ENCODE measurements around the gene KRTCAP3. TPM values are rescaled to one million over a fixed set of nuclear protein-coding genes. Genes with fewer than 3 reads are reported as not detected.

KRTCAP3 gene
- polyA plus RNA-seq, 1 donor (not counting 4 experiments of a cell fraction or from before 2014, with no cell fraction given) = 14.7 TPM

- H3K27ac ChIP-seq (ENCODE audit: control insufficient read depth, insufficient read depth, low read length) = peak overlapping the region; percentile 68
- no peak for DNase-seq (ENCODE audit: low read depth, low spot score)
These were observed 3.4 kb downstream of the KRTCAP3 start for GRCh38 chr2:27445615-27446014.

GRCh38 chr2:27446057-27446456 is 3.9 kb downstream of the KRTCAP3 start:
- peaks cover 6 to 35% of the 10 kb centered on the region in 2 experiments for H3K36me3 ChIP-seq (ENCODE audit: control insufficient read depth in 2 of 2, extremely low read depth in 1 of 2, insufficient read depth in 2 of 2, low read length in 2 of 2)
- no peak for TF ChIP-seq EZH2 (IDR thresholded peaks at IDR 0.05; ENCODE audit: low read length)
- TF ChIP-seq, protein P1, sequence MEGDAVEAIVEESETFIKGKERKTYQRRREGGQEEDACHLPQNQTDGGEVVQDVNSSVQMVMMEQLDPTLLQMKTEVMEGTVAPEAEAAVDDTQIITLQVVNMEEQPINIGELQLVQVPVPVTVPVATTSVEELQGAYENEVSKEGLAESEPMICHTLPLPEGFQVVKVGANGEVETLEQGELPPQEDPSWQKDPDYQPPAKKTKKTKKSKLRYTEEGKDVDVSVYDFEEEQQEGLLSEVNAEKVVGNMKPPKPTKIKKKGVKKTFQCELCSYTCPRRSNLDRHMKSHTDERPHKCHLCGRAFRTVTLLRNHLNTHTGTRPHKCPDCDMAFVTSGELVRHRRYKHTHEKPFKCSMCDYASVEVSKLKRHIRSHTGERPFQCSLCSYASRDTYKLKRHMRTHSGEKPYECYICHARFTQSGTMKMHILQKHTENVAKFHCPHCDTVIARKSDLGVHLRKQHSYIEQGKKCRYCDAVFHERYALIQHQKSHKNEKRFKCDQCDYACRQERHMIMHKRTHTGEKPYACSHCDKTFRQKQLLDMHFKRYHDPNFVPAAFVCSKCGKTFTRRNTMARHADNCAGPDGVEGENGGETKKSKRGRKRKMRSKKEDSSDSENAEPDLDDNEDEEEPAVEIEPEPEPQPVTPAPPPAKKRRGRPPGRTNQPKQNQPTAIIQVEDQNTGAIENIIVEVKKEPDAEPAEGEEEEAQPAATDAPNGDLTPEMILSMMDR (optimal IDR thresholded peaks at IDR 0.05 in 1 of 3, IDR thresholded peaks at IDR 0.05 in 1 of 3, conservative IDR thresholded peaks at IDR 0.05 in 1 of 3; ENCODE audit: extremely low read depth in 1 of 3, insufficient read depth in 2 of 3, low read length in 3 of 3) = no peak
- no peaks in the 10 kb centered on the region for H3K9me1 ChIP-seq (ENCODE audit: control insufficient read depth, extremely low read depth, insufficient read depth, low read length)
- no peaks in the 10 kb centered on the region for H4K20me1 ChIP-seq (ENCODE audit: control insufficient read depth, extremely low read depth, insufficient read depth, low read length)
- peak overlapping the region; percentile 45 for H3K9ac ChIP-seq (ENCODE audit: control insufficient read depth, extremely low read depth, insufficient read depth, low read length)
- DNase-seq (ENCODE audit: low read depth, low spot score) (no peak), FAIRE-seq (peak; percentile 93)
- no peaks in the 10 kb centered on the region for H3K27me3 ChIP-seq (ENCODE audit: control insufficient read depth, extremely low read depth, insufficient read depth, low read length)
- no peaks in the 10 kb centered on the region for H3K79me2 ChIP-seq (ENCODE audit: control insufficient read depth, insufficient read depth, low read length)
- no peaks in the 10 kb centered on the region for H3K9me3 ChIP-seq (ENCODE audit: control insufficient read depth, low read depth, low read length)
- peaks cover 21% of the 10 kb centered on the region for H3K4me1 ChIP-seq (ENCODE audit: control insufficient read depth, extremely low read depth, insufficient read depth, low read length)
- H3K4me3 ChIP-seq (ENCODE audit: control insufficient read depth in 2 of 3, extremely low read depth in 1 of 3, insufficient read depth in 2 of 3, low read depth in 1 of 3, low read length in 3 of 3) = peak overlapping the region in 2 of 3 experiments; percentile 16 to 41
- peak overlapping the region; percentile 64 for H2AFZ ChIP-seq (ENCODE audit: control insufficient read depth, low read length)
- H3K27ac ChIP-seq (ENCODE audit: control insufficient read depth, insufficient read depth, low read length) = peak overlapping the region; percentile 68
- dilution Hi-C loops (cut with MboI; ENCODE audit: extremely low pct_ligation_motif_present, low sequenced_read_pairs) = no loop called here
- peak overlapping the region; percentile 70 for H3K4me2 ChIP-seq (ENCODE audit: control insufficient read depth, extremely low read depth, insufficient read depth, low read depth, low read length)

More at GRCh38 chr2:27445615-27446014, 3.4 kb downstream of the KRTCAP3 start:
- H3K4me1 ChIP-seq (ENCODE audit: control insufficient read depth, extremely low read depth, insufficient read depth, low read length) = peaks cover 21% of the 10 kb centered on the region
- H3K9me1 ChIP-seq (ENCODE audit: control insufficient read depth, extremely low read depth, insufficient read depth, low read length) = no peaks in the 10 kb centered on the region
- dilution Hi-C loops (cut with MboI; ENCODE audit: extremely low pct_ligation_motif_present, low sequenced_read_pairs) = no loop called here
- no peaks in the 10 kb centered on the region for H3K9me3 ChIP-seq (ENCODE audit: control insufficient read depth, low read depth, low read length)
- H3K9ac ChIP-seq (ENCODE audit: control insufficient read depth, extremely low read depth, insufficient read depth, low read length) = peak overlapping the region; percentile 18
- H3K79me2 ChIP-seq (ENCODE audit: control insufficient read depth, insufficient read depth, low read length) = no peaks in the 10 kb centered on the region
- FAIRE-seq = peak; percentile 26
- H3K4me2 ChIP-seq (ENCODE audit: control insufficient read depth, extremely low read depth, insufficient read depth, low read depth, low read length) = peak overlapping the region; percentile 70
- peak overlapping the region; percentile 52 for H2AFZ ChIP-seq (ENCODE audit: control insufficient read depth, low read length)
- peaks cover 10 to 40% of the 10 kb centered on the region in 2 experiments for H3K36me3 ChIP-seq (ENCODE audit: control insufficient read depth in 2 of 2, extremely low read depth in 1 of 2, insufficient read depth in 2 of 2, low read length in 2 of 2)
- TF ChIP-seq, protein P1 (optimal IDR thresholded peaks at IDR 0.05 in 1 of 3, IDR thresholded peaks at IDR 0.05 in 1 of 3, conservative IDR thresholded peaks at IDR 0.05 in 1 of 3; ENCODE audit: extremely low read depth in 1 of 3, insufficient read depth in 2 of 3, low read length in 3 of 3) = no peak
- no peak for TF ChIP-seq EZH2 (IDR thresholded peaks at IDR 0.05; ENCODE audit: low read length)
- peak overlapping the region in 2 of 3 experiments; percentile 16 to 41 for H3K4me3 ChIP-seq (ENCODE audit: control insufficient read depth in 2 of 3, extremely low read depth in 1 of 3, insufficient read depth in 2 of 3, low read depth in 1 of 3, low read length in 3 of 3)
- no peaks in the 10 kb centered on the region for H3K27me3 ChIP-seq (ENCODE audit: control insufficient read depth, extremely low read depth, insufficient read depth, low read length)
- H4K20me1 ChIP-seq (ENCODE audit: control insufficient read depth, extremely low read depth, insufficient read depth, low read length) = no peaks in the 10 kb centered on the region

All from keratinocyte (primary cell).